Umbilical cord (tissue), 2 donors: Measurements from ENCODE around the gene GOLGA7B. TPM values are rescaled to one million over a fixed set of nuclear protein-coding genes. Genes with fewer than 3 reads are reported as not detected.

Source experiments
- DNase-seq: peaks from one replicate; pipeline ENCODE4 v3.0.0-alpha.2; 2015; ENCODE audit warnings: low spot score
- total RNA-seq: library from RNA; depleted of rRNA; stranded (reverse); fragments of >200 nt; gene quantifications from one replicate; pipeline ENCODE4 v1.2.3, GENCODE V29; 2014; ENCODE audit warnings: low replicate concordance; ENCODE audit not compliant: insufficient read depth

The GOLGA7B gene
- 0.96 TPM for total RNA-seq

DNA sequence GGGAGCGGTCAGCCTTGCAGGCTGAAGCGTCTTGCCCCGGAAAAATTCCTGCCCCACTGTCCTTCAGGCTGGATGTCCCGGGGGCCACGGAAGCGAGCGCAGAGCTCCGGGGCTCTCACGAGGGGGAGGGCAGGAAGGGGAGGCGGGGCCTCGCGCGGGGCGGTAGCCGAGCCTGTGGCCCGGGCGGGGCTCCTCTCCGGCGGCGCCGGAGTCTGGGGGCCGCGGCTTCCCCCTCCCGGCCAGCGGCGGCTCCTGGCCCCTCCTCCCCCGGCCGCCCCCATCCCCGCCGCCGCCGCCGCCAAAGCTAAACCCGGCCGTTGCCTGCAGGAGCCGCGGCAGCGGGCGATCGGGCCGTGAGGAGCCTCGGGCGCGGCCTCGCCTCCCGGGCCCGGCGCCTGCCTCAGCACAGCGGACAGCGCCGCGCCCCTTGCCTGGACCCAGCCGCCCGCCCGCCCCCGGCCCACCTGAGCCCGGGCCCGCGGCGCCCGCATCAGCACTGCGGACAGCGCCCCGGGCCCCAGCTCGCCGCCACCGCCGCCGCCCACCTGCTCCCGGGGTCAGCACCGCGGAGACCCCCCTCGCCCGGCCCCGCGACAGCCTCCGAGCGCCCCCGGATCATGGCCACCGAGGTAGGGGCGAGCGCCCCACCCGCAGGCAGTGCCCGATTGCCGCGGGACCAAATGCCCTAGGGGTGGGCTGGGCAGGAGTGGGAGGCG is at the start of gene GOLGA7B:
GOLGA7B (plus strand) TSS at position 157 of the 716 bp plus-strand sequence; CDS start at position 618, 461 bp downstream.
- peak; percentile 31 for DNase-seq

DNA sequence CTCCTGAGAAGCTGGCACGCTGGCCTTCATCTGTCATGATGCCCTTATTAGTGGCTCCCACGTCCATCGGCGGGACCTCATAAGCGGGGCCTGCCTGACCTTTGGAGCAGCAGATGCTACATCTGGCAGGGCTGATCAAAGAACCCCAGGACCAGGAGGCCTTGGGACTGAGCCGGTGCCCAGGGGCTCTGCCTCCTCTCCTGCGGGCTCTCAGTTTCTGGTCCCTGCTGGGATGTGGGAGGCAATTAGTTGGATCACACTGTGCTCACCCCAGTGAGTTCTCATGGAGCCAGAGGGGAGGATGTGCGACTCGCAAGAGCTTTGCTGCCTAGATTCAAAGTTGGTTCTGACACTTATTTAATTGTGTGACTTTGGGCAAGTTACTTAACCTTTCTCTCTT is 49.2 kb upstream of the GOLGA7B start:
- no peak for DNase-seq

DNA sequence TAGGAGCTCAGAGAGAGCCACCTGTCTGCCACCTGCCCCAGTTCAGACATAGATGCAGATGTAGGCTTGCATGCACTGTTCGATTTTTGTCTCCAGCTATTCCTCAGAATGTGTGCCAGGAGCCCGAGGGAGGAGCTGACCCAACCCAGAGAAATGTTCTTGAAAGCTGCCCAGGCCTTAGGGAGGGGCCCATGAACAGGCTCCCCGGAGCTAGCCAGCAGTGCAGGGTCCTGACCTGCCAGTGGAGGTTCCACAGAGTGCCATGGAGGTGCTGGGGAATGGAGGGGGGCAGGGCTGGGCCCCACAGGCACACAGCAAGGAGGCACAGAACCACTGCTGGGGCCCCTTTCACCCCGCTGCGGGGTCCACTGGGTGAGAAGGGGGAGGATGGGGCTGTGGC is 48.2 kb upstream of the GOLGA7B start:
- no peak for DNase-seq

DNA sequence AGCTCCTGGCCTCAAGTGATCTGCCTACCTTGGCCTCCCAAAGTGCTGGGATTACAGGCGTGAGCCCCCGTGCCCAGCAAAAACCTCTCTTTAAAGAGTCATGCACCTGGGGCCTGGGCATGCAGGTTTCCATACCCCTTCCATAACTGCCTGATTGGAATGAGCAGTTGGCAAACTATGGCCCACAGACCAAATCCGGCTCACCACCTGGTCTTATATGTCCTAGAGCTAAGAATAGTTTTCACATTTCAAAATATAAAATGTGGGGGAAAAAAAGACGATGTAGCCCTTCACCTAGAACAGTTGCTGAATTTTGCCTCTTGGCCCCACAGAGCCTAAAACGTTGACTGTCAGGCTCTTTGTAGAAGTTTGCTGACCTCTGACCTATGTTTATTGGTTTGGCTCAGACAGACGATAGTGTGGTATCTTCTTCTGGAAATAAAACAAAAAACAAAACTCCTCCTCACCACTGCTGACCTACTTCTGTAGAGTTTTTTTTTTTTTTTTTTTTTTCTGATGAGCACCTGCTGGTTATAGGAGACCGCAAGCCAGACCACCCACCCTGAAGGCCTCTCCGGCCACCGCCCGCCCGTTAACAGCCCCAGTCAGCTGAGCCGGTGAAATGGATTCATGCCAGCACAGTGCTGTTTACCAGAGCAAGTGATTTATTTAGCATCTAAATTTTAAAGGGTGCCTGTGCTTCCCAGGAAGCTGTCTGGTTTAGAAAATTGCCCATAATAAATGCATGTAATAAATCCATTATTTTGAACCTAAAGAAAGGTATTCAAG is 44.4 kb upstream of the GOLGA7B start:
- no peak for DNase-seq

DNA sequence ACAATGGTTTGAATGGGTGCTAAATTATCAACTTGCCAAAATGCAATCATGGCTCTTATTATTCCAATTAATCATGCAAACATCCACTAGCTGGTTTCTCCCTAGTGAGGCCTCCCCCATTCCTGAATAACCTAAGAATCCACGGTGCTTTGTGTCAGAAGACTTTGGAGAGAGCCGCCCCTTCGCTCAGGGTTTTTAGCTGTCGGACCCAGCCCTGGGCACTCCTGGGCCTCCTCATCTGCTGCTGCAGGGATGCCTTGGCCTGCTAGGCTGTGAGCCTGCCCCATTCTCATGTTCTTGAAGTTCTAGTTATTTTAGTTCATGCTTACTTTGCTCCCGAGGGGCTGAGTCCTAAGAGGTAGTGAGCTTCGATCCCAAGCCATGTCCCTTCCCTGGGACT is 43.7 kb upstream of the GOLGA7B start:
- DNase-seq = no peak

DNA sequence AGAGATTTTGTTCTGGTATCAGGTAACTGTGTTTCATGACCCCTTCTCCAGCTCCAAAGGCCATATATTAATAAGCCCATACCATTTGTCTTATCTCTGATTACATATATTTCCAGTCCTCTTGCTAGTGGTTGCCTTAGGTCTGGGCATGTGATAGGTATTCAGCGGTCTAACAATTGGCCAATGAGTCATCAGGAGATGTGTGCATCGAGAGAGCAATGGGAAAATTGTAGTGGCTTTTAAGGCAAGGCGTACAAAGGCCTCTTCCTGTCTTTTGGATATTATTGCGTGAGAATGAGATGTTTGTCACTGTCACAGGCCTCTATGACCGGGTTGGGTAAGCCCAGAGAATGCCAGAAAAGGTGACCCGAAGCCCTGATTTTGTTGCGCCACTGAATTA is 39.2 kb upstream of the GOLGA7B start:
- DNase-seq = no peak

DNA sequence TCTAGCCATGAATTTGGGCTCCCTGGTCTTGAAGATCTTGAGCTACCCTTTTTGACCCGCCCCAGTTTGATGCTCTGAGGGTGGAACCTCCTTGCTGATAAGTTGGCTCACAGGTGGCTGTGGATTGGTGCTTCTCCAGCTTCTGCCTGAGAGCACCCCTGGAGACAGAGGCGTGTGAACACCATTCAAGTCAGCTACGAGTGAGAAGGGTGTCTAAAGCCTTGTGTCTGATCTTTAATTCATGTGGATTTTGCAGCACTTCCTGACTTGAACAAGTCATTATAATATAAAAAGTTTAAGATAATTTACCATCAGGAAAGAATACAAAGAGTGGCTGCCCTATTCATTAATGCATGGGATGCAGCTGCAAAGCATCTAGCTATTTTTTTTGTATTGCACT is 37.7 kb upstream of the GOLGA7B start:
- no peak for DNase-seq

DNA sequence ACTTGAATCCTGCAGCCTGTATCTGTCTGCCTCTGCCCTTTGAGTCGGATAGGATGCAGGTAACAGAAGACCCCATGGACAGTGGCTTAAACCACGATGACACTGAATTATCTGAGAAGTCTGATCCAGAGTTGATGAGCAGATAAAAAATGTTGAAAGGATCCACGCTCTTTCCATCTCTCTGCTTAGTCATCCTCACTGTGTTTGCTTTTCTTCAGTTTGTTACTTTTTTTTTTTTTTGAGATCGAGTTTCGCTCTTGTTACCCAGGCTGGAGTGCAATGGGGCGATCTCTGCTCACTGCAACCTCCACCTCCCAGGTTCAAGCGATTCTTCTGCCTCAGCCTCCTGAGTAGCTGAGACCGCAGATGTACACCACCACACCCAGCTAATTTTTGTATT is 36.9 kb upstream of the GOLGA7B start:
- no peak for DNase-seq

DNA sequence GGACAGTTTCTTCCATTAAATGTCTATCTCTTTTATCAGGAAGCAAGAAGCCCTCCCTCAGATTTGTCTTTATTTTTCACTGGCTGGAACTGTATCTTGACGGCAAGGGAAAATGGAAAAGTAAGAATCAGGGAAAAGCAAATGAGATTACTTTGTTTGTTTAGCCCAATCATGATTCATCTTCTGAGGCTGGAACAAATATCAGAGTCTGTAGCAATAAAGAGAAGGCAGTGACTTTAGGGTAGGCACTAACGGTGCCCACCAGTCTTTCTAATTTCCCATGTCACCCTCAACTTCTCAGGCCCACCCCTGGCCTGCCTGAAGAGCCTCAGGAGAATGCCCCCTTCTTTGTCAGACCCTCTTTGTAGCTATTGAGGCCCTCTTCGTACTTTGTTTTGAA is 36.3 kb upstream of the GOLGA7B start:
- no peak for DNase-seq

DNA sequence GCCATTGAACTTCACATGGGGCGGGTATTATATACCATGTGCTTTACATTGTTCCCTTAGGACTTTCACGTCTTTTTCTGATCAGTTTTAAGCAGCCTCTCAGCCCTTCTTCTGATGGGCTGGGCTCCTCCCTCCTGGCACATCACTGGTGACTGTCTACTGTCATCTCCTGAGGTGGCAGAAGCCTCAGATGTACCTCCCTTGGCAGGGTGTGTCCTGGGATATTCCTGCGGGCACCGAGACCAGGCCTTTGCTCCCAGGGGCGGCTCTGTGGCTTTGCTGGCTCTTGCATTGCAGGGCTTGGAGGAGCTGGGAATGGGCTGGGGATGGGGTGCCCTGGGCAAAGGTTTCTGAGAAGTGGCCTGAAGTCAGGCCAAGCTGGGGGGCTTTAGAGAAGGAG is 34.6 kb upstream of the GOLGA7B start:
- no peak for DNase-seq

DNA sequence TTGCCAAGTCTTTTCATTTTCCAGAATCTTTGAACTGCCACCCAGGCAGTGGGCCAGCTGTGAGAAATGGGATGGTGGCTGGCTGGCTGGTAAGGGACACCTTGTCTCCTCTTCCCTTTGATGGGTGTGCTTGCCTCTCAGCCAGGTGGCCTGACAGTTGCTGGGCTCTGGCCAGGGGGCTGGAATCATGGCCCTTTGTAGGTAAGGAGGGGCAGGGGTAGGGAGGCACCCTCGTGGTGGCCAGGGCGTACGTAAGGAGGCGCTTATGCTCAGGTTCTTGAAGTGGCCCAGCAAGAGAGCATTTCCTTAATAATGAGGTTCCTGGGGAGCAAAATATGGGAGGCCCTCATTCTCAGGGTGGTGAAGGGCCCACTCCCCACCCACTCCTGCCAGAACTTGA is 33.0 kb upstream of the GOLGA7B start:
- DNase-seq = no peak

DNA sequence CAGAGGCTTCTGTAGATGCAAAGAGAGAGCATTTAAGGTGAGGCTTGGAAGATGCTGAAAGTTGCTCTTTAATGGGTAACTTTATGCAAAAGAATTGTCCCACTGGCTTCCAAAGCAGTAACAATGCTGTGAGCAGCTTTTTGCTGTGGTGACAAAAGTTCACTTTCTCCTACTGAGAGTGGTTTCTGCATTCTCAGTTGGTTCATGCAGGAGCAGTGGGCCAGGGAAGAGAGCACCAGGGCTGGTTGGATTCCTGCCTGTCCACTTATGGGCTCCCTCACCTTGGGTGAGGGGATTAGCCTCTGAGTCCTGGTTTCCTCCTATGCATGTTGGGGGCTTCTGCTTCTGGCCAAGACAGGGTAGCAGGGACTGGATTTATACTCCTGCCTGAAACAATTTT is 31.1 kb upstream of the GOLGA7B start:
- no peak for DNase-seq

DNA sequence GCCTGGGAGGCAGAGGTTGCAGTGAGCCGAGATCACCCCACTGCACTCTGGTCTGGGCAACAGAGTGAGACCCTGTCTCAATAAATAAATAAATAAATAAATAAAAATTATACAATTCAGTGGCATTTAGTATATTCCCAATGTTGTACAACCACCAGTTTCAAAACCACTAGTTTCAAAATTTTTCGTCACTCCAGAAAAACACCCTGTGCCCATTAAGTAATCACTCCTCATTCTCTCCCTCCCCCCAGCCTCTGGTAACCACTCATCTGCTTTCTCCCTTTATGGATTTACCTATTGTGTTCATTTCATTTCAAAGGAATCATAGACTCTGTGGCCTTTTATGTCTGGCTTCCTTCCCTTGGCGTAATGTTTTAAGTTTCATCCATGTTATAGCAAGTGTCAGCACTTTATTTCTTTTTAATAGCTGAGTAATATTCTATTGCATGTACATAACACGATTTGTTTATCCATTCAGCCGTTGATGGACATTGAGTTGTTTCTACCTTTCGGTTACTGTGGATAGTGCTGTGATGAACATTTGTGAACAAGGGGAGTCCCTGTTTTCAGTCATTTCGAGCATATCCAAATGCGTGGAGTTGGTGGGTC is 29.4 kb upstream of the GOLGA7B start:
- no peak for DNase-seq

DNA sequence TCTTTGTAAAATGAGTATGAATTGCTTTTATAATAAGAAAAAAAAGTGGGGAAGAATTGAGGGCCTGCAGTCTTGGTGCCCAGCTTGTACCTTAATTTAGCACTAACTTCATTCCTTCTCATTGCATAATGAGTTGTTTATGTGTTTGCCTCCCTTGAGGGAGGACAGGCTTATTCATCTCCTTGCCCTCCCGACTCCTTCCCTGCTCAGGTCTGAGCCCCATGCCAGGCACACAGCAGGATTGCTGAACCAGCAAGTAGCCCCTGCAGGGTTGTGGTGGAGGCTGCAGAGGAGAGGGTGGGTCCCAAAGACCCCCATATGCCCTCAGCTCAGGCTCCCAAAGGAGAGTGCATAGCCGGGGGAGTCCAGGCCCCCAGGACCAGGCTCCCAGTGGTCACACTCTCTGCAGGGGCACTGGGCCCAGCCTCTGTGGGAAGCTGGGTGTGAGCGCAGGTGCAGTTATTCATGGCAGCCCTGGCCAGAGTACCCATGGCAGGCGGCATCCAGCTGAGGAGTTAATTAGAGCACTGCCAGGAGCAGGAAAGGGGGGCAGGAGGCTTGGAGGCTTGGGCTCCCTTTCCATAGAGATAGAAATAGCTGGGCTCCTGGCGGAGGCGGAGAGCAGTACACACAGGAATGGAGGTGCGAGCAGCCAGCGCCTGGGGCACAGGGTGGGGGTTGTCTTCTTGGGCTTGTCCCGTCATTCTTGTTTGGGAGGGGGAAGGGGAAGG is 28.2 kb upstream of the GOLGA7B start:
- DNase-seq = no peak

DNA sequence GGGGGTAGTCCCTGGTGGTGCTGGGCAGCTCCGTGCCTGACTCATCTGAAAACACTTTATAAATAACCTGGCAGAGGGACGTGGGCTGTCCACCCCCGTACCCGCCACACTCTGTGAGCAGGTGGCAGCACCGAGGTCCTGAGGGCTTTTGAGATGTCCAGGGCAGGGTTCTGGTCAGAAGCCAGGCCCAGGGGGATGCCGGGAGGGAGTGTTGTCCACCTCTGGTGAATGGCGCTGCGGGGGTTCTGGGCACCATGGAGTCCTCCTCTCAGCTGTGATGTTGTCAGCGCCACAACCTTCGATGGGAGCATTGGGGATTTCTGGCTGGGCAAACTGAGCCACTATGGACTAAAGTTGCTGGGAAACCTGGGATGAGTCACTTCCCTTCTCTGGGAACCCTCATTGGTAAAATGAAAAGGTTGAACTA is 27.4 kb upstream of the GOLGA7B start:
- DNase-seq = no peak

DNA sequence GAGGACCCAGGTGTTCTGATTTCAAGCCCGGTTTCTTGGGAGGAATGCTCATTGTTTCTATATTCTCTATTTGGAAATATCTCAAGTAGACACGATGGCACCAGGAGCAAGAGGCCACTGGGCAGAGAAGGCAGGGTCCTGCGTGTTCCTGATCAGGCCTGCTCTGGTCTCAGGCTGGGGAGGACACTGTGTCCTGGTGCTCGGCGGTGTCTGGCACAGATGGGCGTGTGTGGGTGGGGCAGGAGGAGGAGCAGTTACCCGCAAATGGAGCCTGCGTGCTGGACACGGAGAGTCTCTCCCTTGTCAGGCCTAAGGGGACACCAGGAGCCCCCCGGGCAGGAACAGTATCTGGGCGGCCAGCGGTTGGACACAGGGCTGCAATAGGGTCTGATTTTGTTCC is 25.9 kb upstream of the GOLGA7B start:
- no peak for DNase-seq

DNA sequence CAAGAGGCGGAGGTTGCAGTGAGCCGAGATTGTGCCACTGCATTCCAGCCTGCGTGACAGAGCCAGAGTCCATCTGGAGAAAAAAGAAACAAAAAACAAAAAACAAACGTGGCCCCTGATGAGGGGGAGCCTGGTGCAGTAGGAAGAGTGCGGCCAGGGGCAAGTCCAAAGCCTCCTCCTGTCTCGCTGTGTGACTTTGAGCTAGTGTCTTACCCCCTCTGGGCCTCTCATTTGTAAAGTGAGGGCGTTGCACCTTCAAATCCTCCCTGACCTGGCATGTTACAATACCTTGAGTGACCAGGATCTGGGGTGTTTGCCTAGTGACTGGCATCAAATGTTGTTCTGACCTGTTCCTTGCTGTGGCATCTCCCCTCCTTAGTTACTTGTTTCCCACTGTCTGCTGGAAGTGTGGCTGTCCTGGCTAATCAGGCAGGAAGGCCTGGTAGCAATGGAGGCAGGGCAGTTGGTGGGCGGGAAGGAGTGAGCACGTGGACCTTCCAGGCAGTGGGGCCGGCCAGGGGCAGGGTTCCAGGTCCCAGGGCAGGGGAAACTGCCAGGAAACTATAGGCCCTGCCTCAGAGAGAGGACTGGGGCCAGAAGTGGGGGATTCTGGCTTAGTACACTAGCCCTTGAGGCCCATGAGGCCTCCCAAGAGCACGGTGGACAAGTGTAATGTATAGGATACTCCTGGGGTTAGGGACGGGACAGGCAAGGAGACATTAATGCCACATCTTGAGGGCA is 24.5 kb upstream of the GOLGA7B start:
- DNase-seq = no peak

DNA sequence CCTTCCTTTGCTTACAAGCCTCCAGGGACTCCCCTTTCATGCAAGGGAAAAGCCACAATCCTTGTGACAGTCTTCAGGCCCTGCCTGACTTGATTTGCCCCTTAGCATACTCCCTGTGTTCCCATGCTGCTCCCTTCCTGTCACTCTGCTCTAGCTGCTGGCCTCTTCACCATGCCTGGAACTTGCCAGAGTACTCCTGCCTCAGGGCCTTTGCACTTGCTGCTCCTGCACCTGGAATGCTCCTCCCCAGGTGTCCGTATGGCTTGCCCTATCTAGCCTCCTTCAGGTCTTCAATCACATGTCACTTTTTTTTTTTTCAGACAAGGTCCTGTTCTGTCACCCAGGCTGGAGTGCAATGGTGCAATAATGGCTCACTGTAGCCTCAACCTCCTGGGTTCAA is 22.8 kb upstream of the GOLGA7B start:
- DNase-seq = no peak

DNA sequence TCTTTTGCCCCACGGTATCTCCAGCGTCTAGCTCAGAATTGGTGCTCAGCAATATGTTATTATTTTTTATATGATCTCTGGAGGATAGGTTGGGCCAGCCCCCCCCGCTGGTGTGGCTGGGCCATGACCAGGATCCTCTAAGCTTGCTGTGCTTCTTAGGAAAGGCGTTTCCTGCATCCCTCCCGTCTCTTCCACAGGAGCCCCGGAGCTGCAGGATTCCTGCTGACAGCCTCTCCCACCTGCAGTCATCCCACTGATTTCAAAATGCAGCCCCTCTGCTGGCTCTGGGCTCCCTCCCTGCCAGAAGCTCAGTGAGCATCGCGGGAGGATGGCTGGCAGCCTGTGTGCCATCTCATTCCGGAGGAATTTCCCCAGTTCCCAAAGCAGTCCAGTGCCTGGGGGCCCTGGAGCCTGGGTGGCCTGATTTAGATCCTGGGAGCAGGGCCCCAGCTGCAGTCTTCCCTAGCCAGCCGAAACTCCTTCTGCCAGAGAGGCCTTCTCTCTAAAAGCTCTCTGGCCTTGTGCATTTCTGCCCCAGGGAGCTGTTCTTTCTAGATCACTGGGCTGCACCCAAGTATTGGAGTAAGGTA is 21.8 kb upstream of the GOLGA7B start:
- peak; percentile 23 for DNase-seq

DNA sequence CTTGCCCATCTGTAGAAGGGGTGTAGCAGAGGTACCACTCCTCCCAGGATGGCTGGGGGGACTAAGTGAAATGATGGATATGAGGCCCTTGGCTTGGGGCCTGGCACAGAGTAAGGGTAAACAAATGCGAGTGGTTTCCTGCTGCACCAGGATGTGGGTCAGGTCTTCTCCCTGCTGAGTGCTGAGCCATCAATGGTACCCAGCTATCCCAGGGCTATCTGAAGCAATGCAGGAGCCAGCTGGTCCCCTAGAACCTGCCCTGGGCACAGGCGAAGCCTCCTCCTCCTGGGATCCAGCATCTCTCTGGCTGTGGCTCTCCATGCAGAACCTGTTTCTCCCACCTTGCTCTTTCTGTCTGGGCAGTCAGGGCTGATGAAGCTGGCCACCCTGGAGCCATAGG is 20.9 kb upstream of the GOLGA7B start:
- DNase-seq = no peak

DNA sequence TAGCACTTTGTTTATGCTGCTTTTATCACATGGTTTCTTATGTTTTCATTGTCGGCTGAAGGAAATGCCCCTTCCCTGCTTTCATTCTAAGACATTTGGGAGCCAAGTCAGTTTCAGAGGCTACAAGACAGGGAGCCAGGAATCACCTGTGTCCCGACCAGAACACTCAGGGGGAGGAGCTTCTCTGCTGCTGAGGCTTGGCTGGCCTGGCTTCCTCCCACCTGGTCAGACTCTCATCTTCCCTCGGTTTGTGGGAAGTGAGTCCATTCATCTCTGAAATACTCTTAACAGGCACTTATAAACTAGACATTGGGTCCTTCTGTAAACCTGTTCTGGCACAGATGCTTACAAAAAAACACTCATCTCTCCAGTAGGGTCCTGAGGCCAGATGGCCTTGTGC is 19.6 kb upstream of the GOLGA7B start:
- DNase-seq = no peak
